ENCODE data around the gene COX20. TPM values are rescaled to one million over a fixed set of nuclear protein-coding genes. Genes with fewer than 3 reads are reported as not detected.

The COX20 gene
- total RNA-seq, 1 donor from 2014 or later, result 43.7 TPM

- no peak for DNase-seq (ENCODE audit: low spot score)
These were observed 39.6 kb downstream of the COX20 start for GRCh38 chr1:244874974-244875579.

GRCh38 chr1:244876228-244876910 is 40.9 kb downstream of the COX20 start:
- no peak for DNase-seq (ENCODE audit: low spot score)

GRCh38 chr1:244878681-244879080 is 43.2 kb downstream of the COX20 start:
- no peak for DNase-seq (ENCODE audit: low spot score)

- DNase-seq (ENCODE audit: low spot score), result no peak
These were observed 46.3 kb downstream of the COX20 start for GRCh38 chr1:244881552-244882280.

- DNase-seq (ENCODE audit: low spot score), result no peak
These were observed 51.8 kb downstream of the COX20 start for GRCh38 chr1:244887281-244887680.

- DNase-seq (ENCODE audit: low spot score), result no peak
These were observed 58.4 kb downstream of the COX20 start for GRCh38 chr1:244893836-244894235.

Other genes starting within 250 kb of the COX20 start
- 22.1 TPM for gene DESI2, start 182.5 kb upstream of the COX20 start, total RNA-seq
- 356 TPM for gene HNRNPU, start 28.9 kb downstream of the COX20 start, total RNA-seq

All from ureter (tissue), 1 donor.